GM19455 (cell line): Measurements from ENCODE around the gene BRK1.
"Not testable (repeated sequence)": the region's sequence is repeated elsewhere in the genome, so short reads cannot be mapped to it uniquely, and the experiment has no call there.

ENCODE experiments used
- ATAC-seq: cut with Tn5 transposase; IDR thresholded peaks from one replicate; pipeline ENCODE4 v1.9.1; 2021; ENCODE audit not compliant: unreplicated experiment

BRK1 gene

GRCh38 chr3:10142707-10143560 lies 27.5 kb downstream of the BRK1 start:
- ATAC-seq: no peak

- no peak for ATAC-seq
These were observed 30.2 kb downstream of the BRK1 start for GRCh38 chr3:10145685-10146084.

- no peak for ATAC-seq
These were observed 33.8 kb downstream of the BRK1 start for GRCh38 chr3:10149226-10149625.

- ATAC-seq: no peak
These were observed 35.5 kb downstream of the BRK1 start for GRCh38 chr3:10150987-10151386.

- no peak for ATAC-seq
These were observed 39.1 kb downstream of the BRK1 start for GRCh38 chr3:10154335-10155122.

- ATAC-seq: no peak
These were observed 39.6 kb downstream of the BRK1 start for GRCh38 chr3:10155123-10155472.

GRCh38 chr3:10155658-10156057 lies 40.2 kb downstream of the BRK1 start:
- ATAC-seq: no peak

- ATAC-seq: no peak
These were observed 41.6 kb downstream of the BRK1 start for GRCh38 chr3:10157031-10157430.

- not testable (repeated sequence) for ATAC-seq
These were observed 43.1 kb downstream of the BRK1 start for GRCh38 chr3:10158555-10158954.

- ATAC-seq: no peak
These were observed 44.9 kb downstream of the BRK1 start for GRCh38 chr3:10160346-10160745.

- ATAC-seq: no peak
These were observed 45.5 kb downstream of the BRK1 start for GRCh38 chr3:10160925-10161324.

- no peak for ATAC-seq
These were observed 46.7 kb downstream of the BRK1 start for GRCh38 chr3:10162185-10162584.

GRCh38 chr3:10164201-10164545 lies 48.7 kb downstream of the BRK1 start:
- ATAC-seq: not testable (repeated sequence)

GRCh38 chr3:10164546-10165393 lies 49.3 kb downstream of the BRK1 start, which contains the start of gene IRAK2:
Gene IRAK2, plus strand, starts transcription at chr3:10164919. Its CDS starts 36 bp downstream, at chr3:10164955.
- ATAC-seq: peak; percentile 90

GRCh38 chr3:10166213-10166604 lies 50.7 kb downstream of the BRK1 start:
- ATAC-seq: no peak

GRCh38 chr3:10169000-10169496 lies 53.6 kb downstream of the BRK1 start:
- ATAC-seq: no peak

- no peak for ATAC-seq
These were observed 55.5 kb downstream of the BRK1 start for GRCh38 chr3:10170915-10171478.

- ATAC-seq: no peak
These were observed 57.8 kb downstream of the BRK1 start for GRCh38 chr3:10173095-10173925.

- ATAC-seq: no peak
These were observed 58.5 kb downstream of the BRK1 start for GRCh38 chr3:10173926-10174435.

- not testable (repeated sequence) for ATAC-seq
These were observed 59.9 kb downstream of the BRK1 start for GRCh38 chr3:10175334-10175733.
